GM12891 (cell line): Measurements from ENCODE around the gene NOTCH1.

Source experiments
- POLR2A ChIP-seq: IDR thresholded peaks from 2 replicates; pipeline ENCODE4 v1.6.1; 2011; ENCODE audit warnings: low read depth, low read length, control low read depth
- POLR2AphosphoS5 ChIP-seq: IDR thresholded peaks from 2 replicates; pipeline ENCODE4 v1.6.1; 2011; ENCODE audit warnings: low read depth, low read length, control low read depth
- POU2F2 ChIP-seq: IDR thresholded peaks from 2 replicates; pipeline ENCODE4 v1.6.1; 2011; ENCODE audit warnings: low read depth, mild to moderate bottlenecking, control low read depth, low read length, moderate library complexity
- SPI1 ChIP-seq: IDR thresholded peaks from 2 replicates; pipeline ENCODE4 v1.6.1; 2011; ENCODE audit warnings: low read depth, low read length, control low read depth
- TAF1 ChIP-seq: IDR thresholded peaks from 2 replicates; pipeline ENCODE4 v1.6.1; 2011; ENCODE audit warnings: low read depth, low read length, control low read depth

DNA sequence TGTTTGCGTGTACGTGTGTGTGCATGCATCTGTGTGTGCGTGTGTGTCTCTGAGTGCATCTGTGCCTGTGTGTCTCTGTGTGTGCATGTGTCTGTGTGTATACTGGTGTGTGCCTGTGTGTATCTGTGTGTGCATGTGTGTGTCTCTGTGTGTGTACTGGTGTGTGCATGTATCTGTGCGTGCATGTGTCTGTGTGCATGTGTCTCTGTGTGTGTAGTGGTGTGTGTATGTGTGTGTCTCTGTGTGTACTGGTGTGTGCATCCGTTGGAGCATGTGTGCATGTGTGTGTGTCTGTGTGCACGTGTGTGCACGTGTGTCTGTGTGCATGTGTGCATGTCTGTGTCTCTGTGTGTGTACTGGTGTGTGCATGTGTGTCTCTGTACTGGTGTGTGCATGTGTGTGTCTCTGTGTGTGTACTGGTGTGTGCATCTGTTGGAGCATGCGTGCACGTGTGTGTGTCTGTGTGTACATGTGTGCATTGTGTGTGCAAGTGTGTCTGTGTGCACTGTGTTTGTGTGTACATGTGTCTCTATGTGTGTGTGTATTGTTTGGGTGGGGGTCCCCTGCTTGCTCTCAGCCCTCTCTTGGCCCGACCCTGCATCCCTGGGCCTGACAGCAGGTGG is 23.8 kb upstream of the NOTCH1 start:
- no peak for TF ChIP-seq POLR2AphosphoS5
- TF ChIP-seq POLR2A: no peak
- TF ChIP-seq TAF1: no peak
- TF ChIP-seq SPI1: no peak
- no peak for TF ChIP-seq POU2F2
